Loucy (cell line): ENCODE results near the gene CNTNAP2.

Source experiments
- CTCF ChIP-seq: fragments of 200-600 bp; sonication (generic); conservative IDR thresholded peaks from 2 replicates; pipeline ENCODE4 v1.5.1; 2014; ENCODE audit warnings: mild to moderate bottlenecking, antibody characterized with exemption, low read length
- EZH2phosphoT487 ChIP-seq: fragments of 200-600 bp; IDR thresholded peaks from 2 replicates; pipeline ENCODE4 v1.6.1; 2018; ENCODE audit warnings: antibody characterized with exemption, mild to moderate bottlenecking, moderate library complexity, borderline replicate concordance

GRCh38 chr7:148037044-148037443, 1920.4 kb downstream of the CNTNAP2 start:
- TF ChIP-seq CTCF (no peak), EZH2phosphoT487 (no peak)
